MM.1S (cell line): ENCODE results near the gene NRP2.

Experiments
- CTCF ChIP-seq: fragments of 300-600 bp; sonication (generic); IDR thresholded peaks from 2 replicates; pipeline ENCODE4 v1.5.1; 2016; ENCODE audit warnings: antibody characterized with exemption, low read length, mixed read lengths
- EZH2 ChIP-seq: fragments of 300-600 bp; sonication (generic); optimal IDR thresholded peaks from 2 replicates; pipeline ENCODE3; 2017; ENCODE audit warnings: low read depth, mild to moderate bottlenecking, antibody characterized with exemption, low read length, mixed read lengths
- EZH2phosphoT487 ChIP-seq: fragments of 300-600 bp; sonication (generic); IDR thresholded peaks from 2 replicates; pipeline ENCODE4 v1.6.1; 2018; ENCODE audit warnings: antibody characterized with exemption, low read length

DNA sequence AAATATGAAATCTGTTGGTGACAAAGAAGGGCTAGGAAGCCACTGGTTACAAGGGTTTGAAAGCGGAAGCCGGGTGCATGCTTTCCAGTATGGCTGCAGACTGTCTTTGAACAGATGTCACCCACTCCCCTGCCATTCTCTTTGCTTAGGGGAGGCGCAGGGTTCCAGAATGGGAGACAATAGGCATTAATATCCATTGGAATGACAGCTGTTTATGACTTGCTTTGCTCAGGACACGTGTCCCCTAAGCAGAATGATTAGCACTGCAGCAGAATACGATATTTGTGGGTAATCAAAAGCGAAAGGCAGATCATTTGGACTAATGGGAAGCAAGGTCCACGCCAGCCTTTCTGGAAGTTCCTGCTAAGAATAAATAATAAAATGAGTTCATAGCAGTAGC is 25.8 kb upstream of the NRP2 start:
- TF ChIP-seq CTCF (no peak), EZH2 (no peak), EZH2phosphoT487 (no peak)
